GM18505 (cell line): ENCODE data around the gene UBL4A.
A peak's percentile ranks its signal among the peaks of the same experiment; 100 is the strongest.

Experiments
- ATAC-seq: cut with Tn5 transposase; IDR thresholded peaks from one replicate; pipeline ENCODE4 v1.9.1; 2021; ENCODE audit not compliant: unreplicated experiment
- POLR2A ChIP-seq: IDR thresholded peaks from 4 replicates; pipeline ENCODE4 v1.6.1; 2011; ENCODE audit warnings: borderline replicate concordance; ENCODE audit not compliant: insufficient read depth, insufficient read length; ENCODE audit errors: extremely low read depth

UBL4A gene

DNA sequence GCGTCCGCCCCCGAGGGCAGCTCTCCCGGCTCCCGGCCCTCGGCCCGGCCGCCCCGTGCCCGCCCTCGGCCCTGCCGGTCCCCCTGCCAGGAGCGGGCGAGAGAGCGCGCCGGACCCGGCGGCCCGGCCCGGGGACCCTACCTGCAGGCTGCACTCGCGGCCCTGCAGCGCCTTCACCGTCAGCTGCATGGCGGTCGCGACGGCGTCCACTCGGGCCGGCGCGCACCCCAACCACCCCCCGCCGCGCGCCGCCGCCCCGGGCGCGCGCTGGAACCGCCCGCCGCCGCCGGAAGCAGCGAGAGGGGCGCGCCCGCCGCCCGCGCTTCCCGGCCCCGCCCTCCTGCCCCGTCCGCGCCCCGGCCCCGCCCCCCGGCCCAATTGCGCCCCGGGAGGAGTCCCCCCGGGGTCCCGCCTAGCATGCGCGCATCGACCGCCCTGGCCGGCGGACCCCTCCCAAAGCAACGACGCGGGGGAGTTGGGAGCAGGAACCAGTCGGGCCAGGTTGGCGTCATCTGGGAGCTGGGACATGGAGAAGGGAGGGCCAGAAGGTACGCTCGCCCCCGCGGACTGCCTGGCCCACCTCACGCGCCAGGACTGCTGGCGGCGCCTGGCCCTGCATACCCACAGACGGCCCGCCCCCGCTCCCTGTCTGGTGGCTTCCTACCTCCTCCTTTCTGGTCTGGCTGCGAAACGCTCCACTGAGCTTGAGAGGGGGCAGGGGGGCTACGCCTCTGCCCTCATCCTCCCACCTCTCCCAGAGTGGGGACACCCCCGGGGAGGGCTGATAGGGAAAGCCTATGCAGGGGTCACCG, at the start of gene UBL4A:
UBL4A (minus strand) TSS at position 220 of the 812 bp plus-strand sequence; CDS start at position 189, 31 bp downstream.
- TF ChIP-seq POLR2A, result no peak
- no peak for ATAC-seq

DNA sequence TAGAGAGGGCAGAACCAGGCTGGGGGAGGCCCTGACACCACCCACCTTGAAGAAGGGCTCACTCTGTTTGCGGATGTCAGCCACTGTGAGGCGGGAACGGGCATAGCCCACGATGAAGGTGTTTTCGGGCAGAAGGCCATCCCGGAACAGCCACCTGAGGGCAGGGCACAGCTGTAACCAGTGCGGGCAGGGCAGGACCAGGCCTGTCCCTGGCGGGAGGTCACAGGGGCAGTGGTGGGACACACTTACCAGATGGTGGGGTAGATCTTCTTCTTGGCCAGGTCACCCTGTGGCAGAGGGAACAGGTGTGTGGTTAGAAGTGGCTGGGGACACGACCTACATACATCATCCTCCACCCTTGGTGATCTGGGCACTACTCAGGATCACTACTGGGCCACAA, 49.5 kb upstream of the UBL4A start:
- ATAC-seq, result no peak
- TF ChIP-seq POLR2A, result no peak

DNA sequence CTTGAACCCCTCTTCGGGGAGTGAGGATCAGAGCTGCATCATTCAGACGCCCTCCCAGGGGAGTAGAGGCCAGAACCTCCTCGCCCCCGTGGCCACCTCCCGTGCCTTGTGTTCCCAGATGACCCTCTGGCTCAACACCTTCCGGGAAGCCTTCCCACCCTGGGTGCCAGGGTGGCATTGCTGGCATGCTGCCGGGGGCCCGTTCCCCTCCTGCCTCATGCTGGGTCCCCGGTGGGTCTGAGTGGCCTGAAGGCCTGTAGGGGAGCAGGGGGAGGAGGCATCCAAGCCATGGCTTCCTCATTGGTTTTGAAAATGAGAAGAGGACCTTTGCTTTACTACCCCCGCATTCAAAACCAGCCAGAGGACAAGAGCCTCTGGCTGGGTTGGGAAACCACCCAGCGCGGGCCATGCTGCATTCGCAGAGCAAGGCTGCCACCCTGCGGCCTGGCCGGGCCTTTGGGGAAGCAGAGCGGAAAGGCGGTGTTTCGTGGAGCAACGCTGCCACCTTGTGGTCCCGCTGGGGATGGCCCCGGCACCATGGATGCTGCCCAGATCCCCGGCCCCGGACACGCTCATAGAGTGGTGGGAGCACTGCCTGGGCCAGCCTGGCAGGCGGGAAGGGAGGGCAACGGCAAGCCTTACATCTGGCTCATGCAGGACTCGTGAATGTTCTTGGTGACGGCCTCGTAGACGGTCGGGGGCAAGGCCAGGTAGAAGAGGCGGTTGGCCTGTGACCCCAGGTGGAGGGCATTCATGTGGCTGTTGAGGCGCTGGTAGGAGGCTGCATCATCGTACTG, 48.3 kb upstream of the UBL4A start:
- ATAC-seq, result peak; percentile 91
- no peak for TF ChIP-seq POLR2A

DNA sequence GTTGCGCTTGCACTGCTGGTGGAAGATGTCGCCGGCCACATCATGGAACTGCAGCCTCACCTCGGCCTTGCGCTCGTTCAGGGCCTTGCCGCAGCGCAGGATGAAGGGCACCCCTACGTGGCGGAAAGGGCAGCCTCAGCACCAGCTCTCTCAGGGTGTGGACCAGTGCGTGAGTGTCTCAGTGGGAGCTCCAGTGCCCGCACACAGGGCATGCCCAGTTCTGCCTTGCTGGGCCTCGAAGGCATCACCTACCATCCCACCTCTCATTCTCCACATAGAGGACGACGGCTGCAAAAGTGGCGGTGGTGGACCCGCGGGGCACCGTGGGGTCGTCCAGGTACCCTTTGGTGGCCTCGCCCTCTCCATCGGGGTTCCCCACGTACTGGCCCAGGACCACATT, 46.3 kb upstream of the UBL4A start:
- no peak for TF ChIP-seq POLR2A
- ATAC-seq, result no peak

DNA sequence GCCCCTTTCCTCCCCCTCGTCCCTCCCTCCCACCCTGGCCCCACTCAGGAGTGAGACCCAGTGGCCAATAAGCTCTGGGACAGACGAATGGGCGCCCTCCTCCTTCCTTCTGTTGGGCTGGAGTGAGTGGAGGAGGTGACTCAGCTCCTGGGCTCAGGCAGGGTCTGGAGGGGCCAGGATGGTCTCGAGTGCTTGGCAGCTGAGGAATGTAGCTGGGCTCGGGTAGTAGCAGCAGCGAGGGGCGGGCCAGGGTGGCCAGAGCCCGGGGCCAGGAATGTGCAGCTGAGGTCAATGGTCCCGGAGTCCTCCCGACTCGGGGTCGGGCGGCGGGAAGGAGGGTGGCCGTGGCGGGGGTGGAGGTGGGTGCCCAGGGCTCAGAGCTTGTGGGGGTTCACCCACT, 45.2 kb upstream of the UBL4A start:
- TF ChIP-seq POLR2A, result no peak

DNA sequence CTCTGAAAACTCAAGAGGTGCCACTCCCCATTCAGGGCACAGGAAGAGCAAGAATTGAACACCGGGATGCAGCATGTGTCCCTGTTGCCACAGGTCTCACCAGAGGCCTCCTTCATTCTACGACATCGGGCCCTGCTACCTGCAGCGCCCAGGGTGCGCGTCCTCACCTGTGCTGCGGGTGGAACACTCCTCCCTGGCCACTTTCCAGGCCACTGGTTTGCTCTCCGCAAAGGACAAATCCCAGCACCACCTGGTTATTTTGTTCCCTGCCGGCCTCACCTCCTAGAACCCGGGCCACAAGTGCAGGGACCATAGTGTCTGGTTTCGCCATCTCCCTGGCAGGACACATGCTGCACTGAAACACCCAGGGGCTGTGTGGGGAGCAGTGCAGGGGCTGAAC, 43.9 kb upstream of the UBL4A start:
- no peak for TF ChIP-seq POLR2A

More for the DNA sequence above, 45.2 kb upstream of the UBL4A start:
- no peak for ATAC-seq

DNA sequence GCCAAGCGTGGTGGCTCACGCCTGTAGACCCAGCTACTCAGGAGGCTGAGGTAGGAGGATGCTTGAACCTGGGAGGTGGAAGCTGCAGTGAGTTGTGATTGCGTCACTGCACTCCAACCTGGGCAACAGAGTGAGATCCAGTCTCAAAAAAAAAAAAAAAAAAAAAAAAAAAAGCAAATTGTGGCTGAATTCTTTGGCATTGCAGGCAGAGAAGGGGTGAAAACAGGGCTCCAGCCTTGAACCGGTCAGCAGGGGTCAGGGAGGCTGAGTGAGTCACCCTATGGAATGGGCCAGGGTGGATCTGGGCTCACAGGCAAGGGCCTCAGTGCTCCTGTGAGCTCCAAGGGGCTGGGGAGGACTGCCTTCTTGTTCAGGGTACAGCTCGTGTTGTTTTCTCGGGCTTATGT, 42.8 kb upstream of the UBL4A start:
- no peak for ATAC-seq
- no peak for TF ChIP-seq POLR2A

More for the DNA sequence above, 43.9 kb upstream of the UBL4A start:
- no peak for ATAC-seq

DNA sequence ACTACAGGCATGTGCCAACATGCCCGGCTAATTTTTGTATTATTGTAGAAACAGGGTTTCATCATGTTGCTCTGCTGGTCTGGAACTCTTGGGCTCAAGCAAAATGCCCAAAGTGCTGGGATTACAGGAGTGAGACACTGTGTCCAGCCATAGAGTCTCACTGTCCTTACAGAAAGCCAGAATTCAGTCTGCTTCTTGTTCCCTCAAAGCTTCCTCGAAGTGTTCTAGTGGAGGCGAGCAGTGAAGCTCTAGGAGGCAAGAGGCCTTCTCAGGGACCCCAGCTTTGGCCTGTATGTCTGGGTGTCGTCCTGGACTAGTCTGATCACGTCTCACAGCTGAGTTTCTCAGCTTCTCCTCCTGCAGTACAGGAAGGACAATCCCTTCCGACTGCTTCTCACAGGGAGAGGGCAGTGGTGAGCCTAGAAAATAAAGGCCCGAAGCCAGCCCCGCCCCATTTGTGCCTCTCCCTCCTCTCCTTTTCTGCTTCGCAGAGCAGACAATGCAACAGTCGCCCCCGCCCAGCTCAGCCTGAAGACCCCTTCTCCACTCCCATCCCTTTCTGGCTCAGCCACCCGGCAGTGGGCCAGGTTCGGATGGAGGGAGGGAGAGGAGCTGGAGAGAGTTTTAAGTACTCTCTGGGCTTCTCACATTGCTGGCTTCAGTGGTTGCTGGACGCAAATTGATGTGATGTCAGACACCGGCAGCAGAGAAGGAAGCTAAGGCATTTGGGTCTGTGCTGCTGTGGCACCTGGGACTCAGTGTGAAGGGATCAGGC, 40.7 kb upstream of the UBL4A start:
- ATAC-seq, result no peak
- TF ChIP-seq POLR2A, result no peak

DNA sequence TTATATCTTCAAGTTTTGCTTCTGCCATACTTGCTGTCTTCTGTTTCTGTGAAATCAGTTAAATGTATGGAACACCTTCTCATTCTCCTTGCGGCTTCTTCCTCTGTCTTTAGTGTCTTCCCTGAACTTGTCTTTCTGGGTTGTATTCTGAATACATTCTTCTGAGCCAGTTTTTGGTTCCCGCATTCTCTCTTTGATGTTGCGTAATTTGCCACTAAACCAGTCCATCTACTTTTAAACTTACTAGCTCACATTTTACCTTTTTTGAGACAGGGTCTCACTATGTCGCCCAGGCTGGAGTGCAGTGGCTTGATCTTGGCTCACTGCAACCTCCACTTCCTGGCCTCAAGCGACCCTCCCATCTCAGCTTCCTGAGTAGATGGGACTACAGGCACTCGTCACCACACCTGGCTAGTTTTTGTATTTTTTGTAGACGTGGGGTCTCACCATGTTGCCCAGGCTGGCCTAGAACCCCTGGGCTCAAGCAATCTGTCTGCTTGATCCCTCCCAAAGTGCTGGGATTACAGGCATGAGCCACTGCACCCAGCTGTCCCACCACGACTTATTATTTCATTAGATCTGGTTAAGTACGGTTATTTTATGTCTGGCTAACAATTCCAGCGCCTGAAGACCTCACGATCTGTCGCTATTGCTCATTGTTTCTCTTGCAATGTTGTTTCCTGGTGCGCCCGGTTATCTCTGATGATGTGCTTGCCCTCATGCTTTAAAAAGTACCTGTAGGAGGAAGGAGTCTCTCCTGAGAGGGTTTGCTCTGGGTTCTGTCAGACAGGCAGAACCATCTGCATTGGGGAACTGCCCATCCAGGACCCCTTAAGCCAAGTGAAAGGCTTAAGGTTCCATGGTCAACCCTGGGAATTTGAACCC, 39.4 kb upstream of the UBL4A start:
- TF ChIP-seq POLR2A, result no peak
- no peak for ATAC-seq

DNA sequence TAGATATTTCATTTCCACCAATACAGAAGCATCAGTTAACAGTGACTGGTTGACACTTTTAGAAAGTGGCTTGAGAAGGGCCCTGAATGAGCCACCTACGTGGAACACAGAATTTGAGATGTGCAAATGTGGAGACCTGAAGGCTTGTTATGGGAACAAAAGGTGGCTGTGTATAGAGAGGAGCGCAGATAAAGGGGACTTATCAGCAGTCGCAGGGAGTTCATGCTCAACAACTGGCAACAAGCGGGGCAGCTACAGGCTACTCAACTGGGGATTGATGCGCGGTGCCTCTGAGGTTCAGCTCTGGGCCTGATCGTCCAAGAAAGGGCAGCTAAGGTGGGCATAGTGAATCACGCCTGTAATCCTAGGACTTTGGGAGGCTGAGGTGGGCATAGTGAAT, 33.0 kb upstream of the UBL4A start:
- ATAC-seq, result no peak
- no peak for TF ChIP-seq POLR2A

DNA sequence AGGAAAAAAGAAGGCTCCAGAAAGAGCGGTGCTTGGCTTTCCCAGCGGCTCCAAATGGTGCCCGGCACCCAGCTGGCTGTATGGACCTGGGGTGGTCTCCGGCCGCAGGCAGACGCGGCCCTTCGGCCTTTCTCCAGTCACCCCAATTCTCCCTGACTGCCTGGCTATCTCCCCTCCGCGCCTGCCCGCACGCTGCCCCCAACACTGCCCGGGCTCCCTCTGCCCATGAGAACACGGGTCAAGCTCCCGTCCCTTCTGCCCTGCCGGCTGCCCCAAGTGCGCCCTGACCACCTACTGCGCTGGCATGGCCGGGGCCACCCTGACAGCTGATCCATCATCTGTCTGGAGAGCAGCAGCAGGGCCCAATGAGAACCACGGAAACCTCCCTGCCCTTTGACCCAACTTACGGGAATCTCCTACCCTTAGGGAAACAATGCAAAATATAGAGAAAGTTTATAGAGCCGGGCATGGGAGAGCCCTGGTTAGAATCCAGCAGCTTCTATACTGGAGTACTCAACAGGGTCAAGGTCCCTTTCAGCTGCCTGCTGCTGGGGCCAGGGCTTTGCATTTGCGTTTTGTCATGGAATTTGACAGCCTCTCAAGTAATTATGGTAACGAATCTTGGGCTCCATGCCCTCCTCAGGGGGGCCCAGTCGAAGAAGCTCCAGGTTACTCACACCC, 30.8 kb upstream of the UBL4A start:
- no peak for TF ChIP-seq POLR2A
- ATAC-seq, result no peak

DNA sequence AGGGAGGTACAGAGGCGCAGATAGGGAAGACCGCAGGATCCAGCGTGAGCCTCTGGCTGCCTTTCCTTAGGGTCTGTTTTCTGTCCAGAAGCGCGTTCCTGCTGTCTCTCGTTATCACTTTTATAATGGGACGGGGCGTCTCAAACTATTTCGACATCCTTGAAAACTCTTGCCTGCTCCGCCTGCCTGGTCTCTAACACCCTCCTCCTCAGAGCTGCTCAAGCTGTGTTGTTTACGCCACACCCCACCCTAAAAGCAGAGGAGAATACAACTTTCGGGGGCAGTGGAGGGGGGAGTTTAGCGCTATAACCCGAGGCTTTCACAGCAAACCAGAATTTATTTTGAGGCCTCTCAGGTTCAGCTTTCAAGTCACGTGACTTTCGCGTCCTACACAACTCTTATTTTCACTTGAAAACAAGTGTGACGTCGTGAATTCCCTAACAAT, 30.3 kb upstream of the UBL4A start:
- no peak for TF ChIP-seq POLR2A
- peak; percentile 4 for ATAC-seq
